ENCODE data around the gene SCRG1. TPM values are rescaled to one million over a fixed set of nuclear protein-coding genes. Genes with fewer than 3 reads are reported as not detected.
A peak's percentile ranks its signal among the peaks of the same experiment; 100 is the strongest.

Gene SCRG1
- total RNA-seq, 2 donors from 2014 or later, result 0.80 TPM; not detected in 1

- Histone ChIP-seq H3K4me3 (no peak overlapping the region), H3K9ac (ENCODE audit: low read depth in 2 of 2, low read length in 2 of 2) (no peak overlapping the region), H3K36me3 (no peaks in the 10 kb centered on the region), H3K27me3 (no peaks in the 10 kb centered on the region), H3K9me3 (no peaks in the 10 kb centered on the region), H3K4me1 (no peaks in the 10 kb centered on the region), H3K27ac (no peak overlapping the region)
- intact Hi-C loops (cut with DNase I), result no loop called here
- DNase-seq, result peak; percentile 38
- TF ChIP-seq CTCF (IDR thresholded peaks at IDR 0.05), result no peak
Observed at GRCh38 chr4:173365359-173365996, 33.4 kb downstream of the SCRG1 start.

DNA sequence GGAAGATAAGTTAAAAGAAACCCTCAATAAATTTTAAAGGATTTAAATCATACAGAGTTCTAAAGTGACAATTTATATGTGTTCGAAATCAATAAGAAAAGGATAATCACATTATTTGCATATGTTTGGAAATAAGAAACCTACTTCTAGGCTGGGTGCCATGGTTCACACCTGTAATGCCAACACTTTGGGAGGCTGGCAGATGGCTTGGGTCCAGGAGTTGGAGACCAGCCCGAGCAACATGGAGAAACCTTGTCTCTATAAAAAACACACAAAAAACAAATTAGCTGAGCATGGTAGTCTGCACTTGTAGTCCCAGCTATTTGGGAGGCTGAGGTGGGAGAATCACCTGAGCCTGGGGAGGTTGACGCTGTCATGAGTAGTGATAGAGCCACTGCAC is 36.2 kb downstream of the SCRG1 start:
- DNase-seq, result no peak
- H3K27ac ChIP-seq, result no peak overlapping the region
- H3K4me3 ChIP-seq, result no peak overlapping the region
- H3K27me3 ChIP-seq, result no peaks in the 10 kb centered on the region
- no peak for TF ChIP-seq CTCF (IDR thresholded peaks at IDR 0.05)
- H3K36me3 ChIP-seq, result no peaks in the 10 kb centered on the region
- no peak overlapping the region for H3K9ac ChIP-seq (ENCODE audit: low read depth in 2 of 2, low read length in 2 of 2)
- no peaks in the 10 kb centered on the region for H3K9me3 ChIP-seq
- intact Hi-C loops (cut with DNase I), result no loop called here
- H3K4me1 ChIP-seq, result no peaks in the 10 kb centered on the region

GRCh38 chr4:173360587-173361221 is 38.2 kb downstream of the SCRG1 start:
- Histone ChIP-seq H3K4me1 (no peaks in the 10 kb centered on the region), H3K27me3 (no peaks in the 10 kb centered on the region), H3K4me3 (no peak overlapping the region), H3K27ac (no peak overlapping the region), H3K9me3 (no peaks in the 10 kb centered on the region), H3K9ac (ENCODE audit: low read depth in 2 of 2, low read length in 2 of 2) (no peak overlapping the region), H3K36me3 (no peaks in the 10 kb centered on the region)
- DNase-seq, result no peak
- no peak for TF ChIP-seq CTCF (IDR thresholded peaks at IDR 0.05)
- intact Hi-C loops (cut with DNase I), result no loop called here

DNA sequence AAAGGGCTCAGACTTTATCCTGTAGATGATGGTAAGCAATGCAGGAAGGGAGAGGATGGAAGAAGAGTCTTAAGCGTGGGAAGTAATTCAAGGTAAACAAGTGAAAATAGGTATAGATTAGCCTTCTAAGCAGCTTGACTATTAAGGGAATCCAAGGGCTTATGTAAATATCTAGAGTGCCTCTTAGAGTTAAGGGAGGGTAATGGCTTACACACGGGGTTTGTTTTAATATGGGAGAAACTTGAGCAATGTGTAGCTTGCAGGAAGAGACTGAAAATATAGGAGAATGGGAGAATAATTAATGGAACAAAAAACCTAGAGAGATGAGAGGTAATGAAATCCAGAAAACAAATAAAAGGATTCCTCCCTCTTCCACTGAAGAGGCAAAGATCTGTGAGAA is 41.0 kb downstream of the SCRG1 start:
- no peaks in the 10 kb centered on the region for H3K9me3 ChIP-seq
- H3K27me3 ChIP-seq, result no peaks in the 10 kb centered on the region
- no peak overlapping the region for H3K9ac ChIP-seq (ENCODE audit: low read depth in 2 of 2, low read length in 2 of 2)
- H3K4me3 ChIP-seq, result no peak overlapping the region
- H3K4me1 ChIP-seq, result no peaks in the 10 kb centered on the region
- intact Hi-C loops (cut with DNase I), result no loop called here
- TF ChIP-seq CTCF (IDR thresholded peaks at IDR 0.05), result no peak
- no peak for DNase-seq
- no peaks in the 10 kb centered on the region for H3K36me3 ChIP-seq
- no peak overlapping the region for H3K27ac ChIP-seq

DNA sequence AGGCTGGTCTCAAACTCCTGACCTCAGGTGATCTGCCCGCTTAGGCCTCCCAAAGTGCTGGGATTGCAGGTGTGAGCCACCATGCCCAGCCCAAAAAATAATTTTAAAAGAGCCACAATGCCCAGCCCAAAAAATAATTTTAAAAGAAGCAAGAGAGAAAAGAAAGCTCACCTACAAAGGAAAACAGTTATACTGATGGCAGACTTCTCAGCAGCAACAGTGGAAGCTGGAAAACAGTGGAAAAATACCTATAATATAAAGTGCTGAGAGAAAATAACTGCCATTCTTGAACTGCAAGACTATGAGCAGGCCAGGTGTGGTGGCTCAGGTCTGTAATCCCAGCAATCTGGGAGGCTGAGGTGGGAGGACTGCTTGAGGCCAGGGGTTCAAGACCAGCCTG is 51.4 kb downstream of the SCRG1 start:
- no peak for DNase-seq
- no peak for TF ChIP-seq CTCF (IDR thresholded peaks at IDR 0.05)
- Histone ChIP-seq H3K27ac (no peak overlapping the region), H3K9me3 (no peaks in the 10 kb centered on the region), H3K36me3 (no peaks in the 10 kb centered on the region), H3K9ac (ENCODE audit: low read depth in 2 of 2, low read length in 2 of 2) (no peak overlapping the region), H3K4me1 (no peaks in the 10 kb centered on the region), H3K27me3 (no peaks in the 10 kb centered on the region), H3K4me3 (no peak overlapping the region)
- intact Hi-C loops (cut with DNase I), result no loop called here

Measured in colonic mucosa (tissue), 4 donors.